ENCODE measurements around the gene AHRR.
A peak's percentile ranks its signal among the peaks of the same experiment; 100 is the strongest.
"Not testable (repeated sequence)": the region's sequence is repeated elsewhere in the genome, so short reads cannot be mapped to it uniquely, and the experiment has no call there.

AHRR gene

DNA sequence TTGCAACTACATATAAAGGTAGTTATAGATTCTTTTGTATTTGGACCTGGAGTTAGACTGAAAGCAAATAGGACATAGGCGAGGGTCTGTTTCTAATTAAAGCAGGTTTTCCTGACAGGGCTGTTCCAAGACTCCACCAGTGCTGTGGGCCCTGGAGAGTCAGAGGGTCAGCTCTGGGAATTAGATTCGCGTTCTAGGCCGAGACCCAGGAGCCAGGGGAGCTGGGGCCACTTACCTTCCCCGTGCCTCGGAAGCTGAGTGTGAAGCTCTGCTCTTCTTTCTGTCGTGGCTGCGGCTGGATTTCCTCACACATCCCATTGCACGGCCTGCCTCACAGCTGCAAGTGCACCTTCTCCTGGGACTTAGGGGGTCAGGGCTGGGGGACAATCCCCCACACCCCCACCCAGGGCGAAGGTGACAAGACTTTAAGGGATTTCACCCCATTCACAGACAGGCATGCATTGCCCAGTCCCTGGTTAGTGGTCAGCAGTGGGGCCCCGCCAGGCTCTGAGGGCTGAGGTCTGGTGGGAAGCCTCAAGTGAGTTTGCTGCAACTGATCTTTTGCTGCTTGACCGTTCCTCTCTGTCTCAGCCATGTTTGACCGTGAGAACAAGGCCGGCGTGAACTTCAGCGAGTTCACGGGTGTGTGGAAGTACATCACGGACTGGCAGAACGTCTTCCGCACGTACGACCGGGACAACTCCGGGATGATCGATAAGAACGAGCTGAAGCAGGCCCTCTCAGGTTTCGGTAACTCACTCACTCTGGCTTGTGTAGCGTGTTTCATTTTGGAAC lies 15.3 kb upstream of the AHRR start:
- DNase-seq, result no peak

DNA sequence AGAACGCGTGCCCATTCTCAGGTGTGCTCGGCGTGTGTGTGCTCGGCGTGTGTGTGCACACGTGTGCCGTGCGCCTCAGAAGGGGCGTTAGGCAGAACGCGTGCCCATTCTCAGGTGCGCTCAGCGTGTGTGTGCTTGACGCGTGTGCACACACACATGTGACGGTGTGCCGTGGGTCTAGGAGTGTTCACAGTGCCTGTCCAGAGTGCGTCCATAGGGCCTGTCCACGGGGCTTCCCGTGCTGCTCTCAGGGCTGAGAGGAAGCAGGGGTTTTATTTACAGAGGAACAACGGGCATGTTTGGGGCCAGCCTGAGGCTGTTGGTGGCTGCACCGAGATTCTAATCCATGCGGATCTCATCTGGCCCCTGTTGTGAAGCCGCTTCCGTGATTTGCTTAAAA lies 14.2 kb upstream of the AHRR start:
- DNase-seq, result no peak

DNA sequence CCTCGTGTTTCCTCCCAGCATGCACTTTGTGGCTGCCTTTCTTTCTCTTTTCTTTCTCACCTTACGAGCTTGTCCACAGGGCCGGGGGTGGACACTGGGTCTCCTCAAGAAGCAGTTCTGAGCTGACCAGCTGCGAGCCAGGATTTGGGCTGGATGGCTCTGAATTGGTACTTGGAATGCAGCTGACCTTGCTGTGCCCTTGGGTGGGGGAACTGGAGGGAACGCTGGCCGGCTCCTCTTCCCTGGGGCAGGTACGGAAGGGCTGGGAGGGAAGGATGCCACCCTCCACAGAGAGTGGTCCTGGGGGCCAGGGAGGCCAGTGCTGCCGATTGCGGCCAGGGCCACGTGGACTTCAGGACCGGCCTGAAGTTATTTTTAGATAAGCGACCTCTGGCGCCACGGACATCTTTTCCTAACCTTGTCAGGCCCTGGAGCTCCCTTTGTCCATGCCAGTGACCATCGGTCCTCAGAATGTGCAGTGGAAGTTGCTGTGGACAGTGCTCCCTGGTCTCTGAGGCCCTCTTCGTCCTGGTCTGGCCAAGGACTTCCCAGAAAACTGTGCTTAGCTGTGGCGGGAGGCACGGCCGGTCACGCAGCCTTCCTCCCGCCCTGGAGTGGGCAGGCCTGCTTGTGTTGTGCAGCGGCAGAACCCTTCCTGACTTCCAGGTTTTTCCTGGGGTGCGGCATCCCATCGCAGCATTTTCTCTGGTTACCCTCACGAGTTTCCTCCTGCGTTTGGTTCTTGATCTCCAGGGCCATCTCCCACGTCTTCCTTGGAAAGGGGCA lies 13.5 kb upstream of the AHRR start:
- no peak for DNase-seq

DNA sequence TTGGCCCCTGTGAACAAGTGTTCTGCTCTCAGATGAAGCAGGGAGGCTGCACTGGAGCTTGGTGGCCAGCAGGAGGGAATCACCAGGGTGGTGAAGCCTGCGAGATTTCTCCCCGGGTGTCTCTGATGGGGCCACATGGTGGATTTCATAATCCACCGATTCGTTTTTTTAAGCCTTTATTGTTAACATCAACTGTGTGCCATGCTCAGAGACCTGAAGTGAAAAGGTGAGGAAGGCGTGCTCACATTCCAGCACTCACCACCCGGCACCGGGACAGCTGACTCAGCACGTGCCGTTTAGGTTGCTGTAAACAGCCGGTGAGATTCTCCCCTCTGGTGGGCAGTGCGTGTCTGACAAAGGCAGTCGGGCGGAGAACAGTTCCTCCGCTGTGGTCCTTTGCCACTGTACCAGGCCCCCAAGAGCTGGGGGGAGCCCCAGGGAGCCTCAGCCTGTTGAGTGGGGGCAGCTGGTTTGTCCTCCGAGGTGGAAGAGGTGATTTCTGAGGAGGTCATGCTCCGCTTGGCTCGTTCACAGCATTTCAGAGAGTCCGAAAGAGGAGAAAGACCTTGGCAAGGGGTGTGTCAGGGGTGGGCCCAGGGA lies 12.7 kb upstream of the AHRR start:
- DNase-seq, result no peak

DNA sequence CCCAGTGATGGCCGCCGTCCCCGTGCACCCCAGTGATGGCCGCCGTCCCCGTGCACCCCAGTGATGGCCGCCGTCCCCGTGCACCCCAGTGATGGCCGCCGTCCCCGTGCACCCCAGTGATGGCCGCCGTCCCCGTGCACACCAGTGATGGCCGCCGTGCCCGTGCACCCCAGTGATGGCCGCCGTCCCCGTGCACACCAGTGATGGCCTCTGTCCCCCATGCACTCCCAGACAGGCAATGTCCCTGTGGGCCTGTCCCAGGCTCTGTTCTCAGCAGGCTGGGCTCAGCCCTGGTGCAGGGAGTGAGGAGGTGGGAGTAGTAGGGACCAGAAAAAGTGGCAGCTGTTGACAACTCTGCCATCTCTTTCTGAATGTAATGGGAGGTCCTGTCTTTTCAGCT lies 11.7 kb upstream of the AHRR start:
- DNase-seq, result not testable (repeated sequence)

DNA sequence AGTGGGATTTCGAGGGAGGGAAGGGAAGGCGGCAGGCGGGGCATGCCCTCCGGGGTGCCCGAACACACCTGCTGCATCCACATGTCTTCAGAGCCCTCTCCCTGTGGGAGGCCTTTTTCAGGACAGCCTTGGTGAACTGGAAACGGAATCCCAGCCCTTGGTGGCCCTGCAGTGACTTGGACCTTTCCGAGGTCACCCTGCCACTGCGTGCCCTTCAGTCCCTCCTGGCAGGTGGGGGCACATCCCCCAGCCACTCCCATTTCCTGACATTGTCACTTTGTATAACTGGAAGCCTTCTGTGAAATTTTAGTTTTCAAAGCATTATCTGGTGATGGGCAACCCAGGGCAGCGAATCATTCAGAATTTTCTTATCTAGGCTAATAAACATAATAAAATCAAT lies 11.0 kb upstream of the AHRR start:
- no peak for DNase-seq

DNA sequence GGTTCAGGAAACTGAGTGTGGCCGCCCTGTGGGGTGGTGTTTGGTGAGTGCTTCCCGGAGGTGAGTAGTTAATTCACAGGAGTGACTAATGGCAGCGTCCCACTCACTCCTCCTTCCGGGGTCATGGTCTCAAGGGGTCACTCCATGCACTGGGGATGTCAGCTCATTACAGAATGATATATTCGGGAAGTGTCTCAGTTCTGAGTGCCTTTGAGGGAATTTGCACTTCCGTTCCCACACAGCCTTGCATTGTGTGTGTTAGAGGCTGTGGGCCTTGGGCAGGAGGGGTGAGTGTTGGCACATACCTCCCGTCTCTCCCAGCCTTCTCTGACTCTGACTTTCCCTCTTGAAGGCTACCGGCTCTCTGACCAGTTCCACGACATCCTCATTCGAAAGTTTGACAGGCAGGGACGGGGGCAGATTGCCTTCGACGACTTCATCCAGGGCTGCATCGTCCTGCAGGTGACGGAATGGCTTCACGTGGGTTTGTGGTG lies 10.5 kb upstream of the AHRR start:
- no peak for DNase-seq

DNA sequence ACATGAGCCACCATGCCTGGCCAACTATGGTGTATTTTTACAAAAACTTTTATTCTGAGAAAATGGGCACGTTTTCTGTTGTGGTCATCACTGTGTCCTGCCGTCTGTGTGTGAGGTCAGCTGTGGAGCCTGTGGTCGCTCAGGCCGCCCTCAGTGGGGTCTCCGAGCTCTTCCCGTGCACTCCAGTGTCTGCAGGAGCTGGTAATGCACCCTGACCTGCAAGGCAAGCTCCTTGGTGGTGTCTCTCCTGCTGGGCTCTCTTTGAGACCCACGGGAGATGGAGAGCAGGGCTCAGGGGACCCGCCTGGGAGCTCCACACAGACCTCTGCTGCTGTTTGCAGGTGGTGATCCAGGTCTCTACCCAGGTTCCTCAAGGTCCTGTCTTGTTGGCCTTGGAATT lies 9.6 kb upstream of the AHRR start:
- no peak for DNase-seq

DNA sequence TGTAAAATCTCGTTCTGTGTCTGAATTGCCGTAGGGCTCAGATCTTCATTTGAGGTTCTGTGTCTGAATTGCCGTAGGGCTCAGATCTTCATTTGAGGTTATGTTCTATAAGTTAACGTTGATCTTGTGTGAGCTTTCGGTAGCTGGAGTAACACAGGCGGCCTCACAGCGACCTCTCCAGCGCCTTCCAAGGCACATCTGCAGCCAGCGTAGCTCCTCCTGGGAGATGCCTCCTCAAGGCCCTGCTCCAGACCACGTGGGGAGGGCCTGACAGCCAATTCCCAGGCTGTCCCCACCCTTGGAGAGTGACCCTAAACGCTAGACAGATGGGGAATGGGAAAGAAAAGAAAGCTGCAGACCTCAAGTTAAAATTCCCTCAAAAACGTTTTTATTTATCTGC lies 8.7 kb upstream of the AHRR start:
- DNase-seq, result no peak

DNA sequence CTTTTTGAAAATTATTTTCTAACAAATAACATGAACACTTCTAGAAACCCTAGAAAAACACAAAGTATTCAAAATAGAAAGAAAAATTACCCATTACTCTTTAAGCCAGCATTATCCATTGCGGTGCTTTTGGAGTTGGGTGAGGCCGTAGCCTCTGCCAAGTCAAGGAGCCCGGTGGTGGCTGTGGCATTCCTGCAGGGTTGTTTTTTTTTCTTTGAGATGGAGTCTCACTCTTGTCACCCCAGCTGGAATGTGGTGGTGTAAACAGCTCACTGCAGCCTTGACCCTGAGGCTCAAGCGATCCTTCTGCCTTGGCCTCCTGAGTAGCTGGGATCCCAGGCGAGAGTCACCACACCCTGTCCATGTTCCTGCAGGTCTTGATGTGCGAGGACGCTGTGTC lies 8.2 kb upstream of the AHRR start:
- DNase-seq, result no peak

DNA sequence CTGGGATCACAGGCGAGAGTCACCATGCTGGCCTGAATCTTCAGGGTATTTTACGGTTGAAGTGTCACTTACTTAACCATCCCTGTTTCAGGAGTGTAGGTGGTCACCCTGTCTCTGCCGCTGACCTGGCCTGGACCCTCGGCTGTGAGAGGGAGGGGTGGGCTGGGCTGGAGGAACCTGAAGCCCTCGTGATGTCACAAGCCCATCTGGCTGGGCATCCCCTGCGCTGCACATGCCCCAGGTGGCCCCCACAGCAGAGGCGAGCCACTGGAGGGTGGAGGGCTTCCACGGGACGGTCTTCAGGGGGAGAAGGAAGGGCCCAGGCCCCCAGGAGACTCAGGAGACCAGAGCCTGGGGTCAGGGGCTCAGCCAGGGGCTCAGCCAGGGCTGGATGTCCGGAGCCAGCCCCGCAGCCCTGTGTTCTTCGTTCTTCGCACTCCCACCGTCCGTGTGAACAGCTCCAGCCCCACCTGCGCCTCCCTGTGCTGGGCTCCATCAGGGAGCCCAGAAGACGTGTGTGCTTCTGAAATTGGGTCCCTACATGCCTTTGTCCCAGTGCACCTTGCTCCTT lies 7.6 kb upstream of the AHRR start:
- DNase-seq, result no peak

DNA sequence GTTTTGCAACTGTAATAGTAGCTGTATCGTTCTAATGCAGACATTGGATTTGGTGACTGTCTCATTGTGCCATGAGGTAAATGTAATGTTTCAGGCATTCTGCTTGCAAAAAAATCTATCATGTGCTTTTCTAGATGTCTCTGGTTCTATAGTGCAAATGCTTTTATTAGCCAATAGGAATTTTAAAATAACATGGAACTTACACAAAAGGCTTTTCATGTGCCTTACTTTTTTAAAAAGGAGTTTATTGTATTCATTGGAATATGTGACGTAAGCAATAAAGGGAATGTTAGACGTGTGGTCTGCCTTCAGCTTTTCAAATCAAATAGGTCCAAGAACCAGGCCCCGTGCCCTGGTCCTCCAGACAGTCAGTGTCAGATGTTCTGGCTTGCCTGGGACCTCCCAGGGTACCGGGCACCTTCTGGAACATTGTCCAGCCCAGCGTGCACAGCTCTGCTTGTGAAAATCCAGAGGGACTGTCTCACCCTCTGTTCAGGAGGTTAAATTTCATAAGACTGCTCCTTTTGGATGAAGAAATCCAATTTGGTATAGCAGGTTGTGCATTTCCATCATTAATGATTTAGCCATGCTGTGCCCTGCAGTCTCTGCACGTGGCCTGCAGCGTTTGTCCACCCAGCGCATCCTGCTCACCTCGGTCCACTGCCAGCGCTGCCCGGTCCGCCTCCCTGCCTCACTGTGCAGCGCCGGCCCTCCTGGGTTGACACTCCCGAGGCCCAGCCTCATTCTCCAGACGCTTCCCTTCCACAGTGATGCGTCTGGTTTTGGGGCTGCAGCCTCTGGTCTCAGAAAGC lies 6.6 kb upstream of the AHRR start:
- DNase-seq, result no peak

DNA sequence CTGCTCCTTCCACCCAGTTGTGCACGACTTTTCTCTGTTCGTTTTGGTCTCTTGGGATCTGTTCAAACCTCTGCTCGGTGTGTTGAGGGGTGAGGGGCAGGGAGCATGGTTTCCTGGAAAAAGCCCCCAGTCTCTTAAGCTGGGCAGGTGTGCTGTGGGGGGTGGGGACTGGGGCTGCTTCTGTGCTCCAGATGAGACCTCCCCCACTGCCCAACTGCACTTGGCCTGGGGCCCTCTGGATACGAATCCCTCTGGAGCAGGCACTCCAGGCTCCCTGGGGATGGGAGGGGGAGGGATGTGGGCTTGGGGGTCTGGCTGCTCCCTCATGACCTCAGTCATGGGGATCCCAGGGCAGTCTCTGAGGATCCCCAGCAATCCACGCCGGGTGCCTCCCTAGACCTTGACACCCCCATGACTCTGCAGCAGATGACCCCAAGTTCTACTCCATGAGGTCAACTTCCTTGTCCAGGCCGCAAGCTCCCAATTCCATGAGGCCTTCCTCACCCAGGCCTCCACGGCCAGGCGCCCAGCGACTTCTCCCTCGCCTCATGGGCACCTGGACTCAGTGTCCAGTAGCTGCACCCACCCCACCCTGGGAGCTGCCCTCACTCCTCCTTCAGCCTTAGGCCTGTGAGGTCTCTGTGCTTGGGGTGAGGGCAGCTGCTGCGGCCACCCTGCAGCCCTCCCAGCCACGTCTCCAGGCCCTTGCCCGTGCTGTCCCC lies 5.9 kb upstream of the AHRR start:
- DNase-seq, result no peak

DNA sequence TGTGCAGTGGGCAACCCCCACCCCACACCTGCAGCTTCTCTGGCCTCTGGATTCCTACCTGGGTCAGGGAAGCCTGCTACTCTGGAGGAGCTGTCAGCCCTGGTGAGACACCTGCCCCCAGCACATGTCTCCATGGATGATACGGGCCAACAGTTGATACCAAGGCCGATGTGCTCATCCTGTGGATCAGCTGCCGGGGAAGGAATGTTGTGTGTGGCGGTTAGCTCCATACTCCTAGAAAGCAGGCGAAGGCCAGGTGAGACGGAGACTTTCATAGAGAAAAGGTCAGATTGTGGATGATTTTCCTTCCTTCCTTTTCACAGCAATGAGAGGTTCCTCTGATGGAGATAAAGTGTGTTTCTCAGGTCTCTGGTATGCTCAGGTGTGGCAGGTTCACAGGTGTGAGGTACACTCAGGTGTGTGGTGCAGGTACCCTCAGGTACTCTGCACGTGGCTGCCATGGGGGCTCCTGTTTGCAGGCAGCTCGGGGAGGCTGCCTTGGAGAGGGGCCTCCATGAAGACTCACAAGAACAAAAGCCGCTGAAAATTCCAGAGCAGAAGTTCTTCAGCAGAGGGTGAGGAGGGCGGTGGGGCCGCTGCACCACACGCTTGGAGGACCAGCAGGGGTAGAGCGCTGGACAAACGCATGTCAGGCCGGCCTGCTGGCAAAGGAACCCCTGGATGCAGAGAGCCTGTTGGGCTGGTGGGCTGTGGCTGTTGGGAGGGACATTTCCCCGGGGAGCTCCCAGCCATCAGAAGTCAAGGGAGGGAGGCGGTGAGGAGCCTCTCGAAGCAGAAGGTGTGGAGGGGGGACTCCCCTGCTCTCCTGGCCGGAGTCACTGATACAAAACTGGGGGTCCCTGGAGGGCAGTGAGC lies 5.1 kb upstream of the AHRR start:
- no peak for DNase-seq

DNA sequence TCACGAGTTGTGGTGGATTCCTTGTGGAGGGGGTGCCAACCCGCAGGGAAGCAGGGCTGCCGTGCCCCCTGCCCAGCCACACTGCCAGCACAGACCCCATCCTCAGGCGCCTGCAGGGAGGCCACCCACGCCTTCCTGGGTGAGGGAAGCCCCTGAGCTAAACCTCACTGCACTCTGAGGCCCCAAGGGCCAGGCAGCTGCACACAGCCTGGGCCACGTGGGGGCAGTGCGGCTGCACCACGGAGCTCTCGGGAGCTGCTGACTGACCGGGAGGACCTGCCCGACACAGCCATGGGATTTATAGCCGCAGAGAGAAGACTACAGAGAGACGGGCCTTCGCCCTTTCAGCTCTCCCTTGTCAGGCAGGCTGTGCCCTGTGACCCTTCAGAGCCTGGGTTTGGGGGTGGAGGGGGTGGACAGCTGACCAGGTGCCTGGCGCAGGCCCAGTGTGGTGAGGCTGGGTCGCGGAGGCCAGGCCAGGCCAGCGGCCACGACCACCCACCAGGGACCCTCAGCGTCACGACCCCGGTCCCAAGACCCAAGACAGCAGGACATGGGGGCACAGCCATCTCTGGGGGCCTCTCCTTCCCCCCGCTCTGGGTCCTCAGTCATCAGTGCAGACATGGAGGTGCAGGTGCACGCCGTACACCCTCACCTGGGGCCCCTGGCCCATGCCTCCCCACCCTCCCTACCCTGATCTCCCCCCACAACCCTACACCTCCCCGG lies 4.3 kb upstream of the AHRR start:
- DNase-seq, result peak in 1 of 2 donors; percentile 8

DNA sequence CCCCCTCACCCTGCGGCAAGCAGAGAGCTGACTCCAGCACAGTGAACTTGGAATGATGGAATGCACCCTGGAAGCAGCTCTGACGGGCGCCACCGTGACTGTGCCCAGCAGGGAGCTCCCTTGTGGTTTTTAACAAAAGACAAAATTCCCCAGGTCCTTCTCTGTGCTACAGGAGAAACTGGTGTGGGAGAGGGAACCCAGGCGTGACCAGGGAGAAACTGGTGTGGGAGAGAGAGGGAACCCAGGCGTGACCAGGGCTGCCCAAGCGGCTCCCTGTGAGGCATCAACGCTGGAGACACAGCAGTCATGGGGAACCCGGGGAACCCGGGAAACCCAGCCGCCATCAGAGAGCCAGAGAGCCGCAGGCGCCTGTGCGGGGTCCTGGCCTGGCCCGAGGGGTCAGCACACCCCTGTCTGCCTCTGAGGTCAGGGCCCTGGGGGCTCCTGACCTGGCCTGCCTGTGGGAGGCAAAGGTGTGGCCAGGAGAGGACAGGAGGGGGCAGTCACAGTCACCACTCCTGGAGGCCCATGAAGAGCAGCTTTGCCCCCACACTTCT lies 3.1 kb upstream of the AHRR start:
- no peak for DNase-seq

DNA sequence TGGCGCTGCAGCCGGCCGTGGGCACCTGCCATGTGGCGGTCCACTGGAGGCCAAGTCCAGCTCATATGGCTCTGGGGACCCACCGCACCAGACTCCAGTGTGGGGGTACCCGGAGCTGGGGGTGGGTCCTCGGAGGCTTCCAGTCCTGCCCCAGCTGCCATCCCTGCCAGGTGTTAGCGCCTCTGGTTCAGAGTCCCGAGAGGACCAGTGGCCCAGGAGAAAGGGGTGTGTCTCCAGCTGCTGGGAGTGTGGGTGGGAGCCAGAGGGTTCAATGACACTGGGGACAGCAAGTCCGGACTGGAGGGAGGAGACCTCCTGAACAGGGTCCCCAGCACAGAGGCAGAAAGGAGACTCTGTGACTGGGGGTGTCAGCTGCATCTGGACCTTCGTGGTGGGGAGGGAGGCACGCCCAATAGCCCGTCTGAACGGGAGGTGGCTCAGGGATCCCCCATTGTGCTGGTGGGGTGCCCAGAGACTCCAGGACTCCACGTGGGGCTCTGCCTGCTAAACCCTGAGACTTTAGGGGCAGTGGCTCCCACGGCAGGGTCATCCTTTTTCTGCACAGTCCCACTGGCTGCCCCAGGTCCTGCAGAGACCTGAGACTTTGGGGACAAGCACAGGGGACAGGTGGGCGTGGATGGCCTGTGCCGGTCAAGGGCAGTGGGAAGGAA lies 2.4 kb upstream of the AHRR start:
- no peak for DNase-seq

DNA sequence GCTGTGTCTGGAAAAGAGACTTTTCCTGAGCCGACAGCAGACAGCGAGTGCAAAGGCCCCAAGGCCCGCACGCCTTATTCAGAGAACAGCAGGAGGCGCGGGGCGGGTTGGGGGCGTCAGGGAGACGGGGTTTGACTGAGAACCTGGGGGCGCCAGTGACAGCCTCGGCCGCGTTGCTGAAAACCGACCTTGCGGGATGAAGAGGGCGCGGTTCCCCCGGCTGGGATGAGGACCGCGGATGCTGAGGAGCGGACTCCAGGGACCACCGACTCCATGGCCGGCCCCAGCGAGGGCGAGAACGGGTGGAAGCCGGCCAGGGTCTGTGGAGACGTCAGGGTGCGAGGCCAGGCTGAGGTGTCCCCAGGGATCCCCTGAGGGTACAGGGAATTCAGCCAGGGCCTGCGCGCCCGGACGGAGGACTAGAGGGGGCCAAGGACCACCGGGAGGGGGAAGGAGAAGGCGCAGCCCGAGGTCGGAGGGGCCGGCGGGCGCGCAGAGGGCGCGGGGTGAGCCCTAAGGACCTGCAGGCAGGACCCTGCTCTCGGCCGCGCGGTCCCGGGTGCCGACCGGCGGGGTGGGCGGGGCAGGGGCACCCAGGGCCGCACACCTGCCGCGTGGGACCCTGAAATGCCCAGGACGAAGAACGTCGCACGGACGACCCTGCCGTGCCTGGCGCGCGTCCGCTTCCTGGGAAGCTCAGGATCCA lies 837 bp upstream of the AHRR start:
- DNase-seq, result no peak
